ENCODE measurements around the gene PSORS1C1.

Gene PSORS1C1

GRCh38 chr6:31076611-31077010 lies 38.0 kb upstream of the PSORS1C1 start:
- no peak for DNase-seq (ENCODE audit: low read depth)

GRCh38 chr6:31079656-31080261 lies 34.8 kb upstream of the PSORS1C1 start:
- DNase-seq (ENCODE audit: low read depth), result no peak
- no peak overlapping the region for H3K4me3 ChIP-seq (ENCODE audit: low read length)
- TF ChIP-seq CTCF (conservative IDR thresholded peaks at IDR 0.05; ENCODE audit: low read depth, low read length), result peak; percentile 88

More at GRCh38 chr6:31076611-31077010, 38.0 kb upstream of the PSORS1C1 start:
- no peak overlapping the region for H3K4me3 ChIP-seq (ENCODE audit: low read length)
- no peak for TF ChIP-seq CTCF (conservative IDR thresholded peaks at IDR 0.05; ENCODE audit: low read depth, low read length)

GRCh38 chr6:31081872-31082271 lies 32.7 kb upstream of the PSORS1C1 start:
- no peak overlapping the region for H3K4me3 ChIP-seq (ENCODE audit: low read length)
- TF ChIP-seq CTCF (conservative IDR thresholded peaks at IDR 0.05; ENCODE audit: low read depth, low read length), result no peak
- no peak for DNase-seq (ENCODE audit: low read depth)

- DNase-seq (ENCODE audit: low read depth), result no peak
- H3K4me3 ChIP-seq (ENCODE audit: low read length), result no peak overlapping the region
- TF ChIP-seq CTCF (conservative IDR thresholded peaks at IDR 0.05; ENCODE audit: low read depth, low read length), result peak; percentile 48
These were observed 30.8 kb upstream of the PSORS1C1 start for GRCh38 chr6:31083742-31084354.

- H3K4me3 ChIP-seq (ENCODE audit: low read length), result no peak overlapping the region
- no peak for DNase-seq (ENCODE audit: low read depth)
- TF ChIP-seq CTCF (conservative IDR thresholded peaks at IDR 0.05; ENCODE audit: low read depth, low read length), result no peak
These were observed 27.7 kb upstream of the PSORS1C1 start for GRCh38 chr6:31086788-31087440.

GRCh38 chr6:31087494-31088089 lies 27.0 kb upstream of the PSORS1C1 start:
- TF ChIP-seq CTCF (conservative IDR thresholded peaks at IDR 0.05; ENCODE audit: low read depth, low read length), result peak; percentile 74
- DNase-seq (ENCODE audit: low read depth), result no peak
- H3K4me3 ChIP-seq (ENCODE audit: low read length), result no peak overlapping the region
